ENCODE data around the gene CEP128.

CEP128 gene

DNA sequence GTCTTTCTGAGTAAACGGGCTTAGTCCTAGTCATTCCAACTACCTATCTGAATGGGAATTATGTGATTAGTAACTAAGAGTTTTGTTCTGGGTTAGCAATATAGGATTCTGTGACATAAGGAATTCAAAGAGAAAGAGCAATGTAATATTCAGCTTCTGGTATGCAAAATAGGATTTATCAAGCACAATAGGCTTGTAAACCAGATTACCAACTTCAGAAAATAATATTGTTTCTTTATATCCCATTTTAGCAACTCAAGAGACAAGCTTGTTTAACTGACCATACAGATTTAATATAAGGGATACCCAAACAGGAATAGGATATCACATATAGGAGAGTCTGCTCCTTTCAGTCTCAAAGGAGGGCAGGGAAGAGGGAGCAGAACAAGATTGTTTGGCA lies 240.9 kb downstream of the CEP128 start:
- DNase-seq (ENCODE audit: extremely low spot score) = no peak
- ChIA-PET CTCF (no interaction called here), POLR2A (no interaction called here)
- TF ChIP-seq LEF1 (IDR thresholded peaks at IDR 0.05; ENCODE audit: borderline replicate concordance) = no peak
- no peak for TF ChIP-seq BHLHE40 (IDR thresholded peaks at IDR 0.05; ENCODE audit: borderline replicate concordance)
- TF ChIP-seq ZNF384 (IDR thresholded peaks at IDR 0.05) = no peak

DNA sequence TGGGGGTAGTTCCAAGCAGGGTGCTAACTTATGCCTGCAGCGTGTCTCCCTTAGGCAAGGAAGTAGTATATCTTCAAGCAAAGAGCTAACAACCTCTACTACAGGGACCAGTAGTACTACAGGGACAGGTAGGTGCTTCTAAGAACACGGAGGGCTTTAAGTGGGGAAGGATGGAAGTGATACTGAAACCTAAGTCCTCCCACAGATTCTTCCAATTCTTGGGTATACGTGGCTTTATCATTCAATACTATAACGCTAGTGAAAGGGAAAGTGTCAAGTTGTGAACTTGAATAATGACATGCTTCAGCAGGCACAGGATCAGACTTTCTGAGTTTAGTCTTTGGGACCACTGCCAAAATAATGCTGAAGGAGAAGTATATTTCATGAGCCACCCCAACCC lies 241.7 kb downstream of the CEP128 start:
- POLR2A ChIA-PET = no interaction called here
- TF ChIP-seq FOXM1 (IDR thresholded peaks at IDR 0.05; ENCODE audit: borderline replicate concordance) (no peak), LEF1 (IDR thresholded peaks at IDR 0.05; ENCODE audit: borderline replicate concordance) (no peak), HDGF (IDR thresholded peaks at IDR 0.05; ENCODE audit: borderline replicate concordance) (no peak), NFRKB (IDR thresholded peaks at IDR 0.05) (no peak), FOXK2 (IDR thresholded peaks at IDR 0.05) (no peak), L3MBTL2 (conservative IDR thresholded peaks at IDR 0.05) (no peak), SP1 (IDR thresholded peaks at IDR 0.05) (no peak), FOXA1 (IDR thresholded peaks at IDR 0.05) (no peak), TARDBP (IDR thresholded peaks at IDR 0.05) (no peak), ZNF384 (IDR thresholded peaks at IDR 0.05) (no peak), SUZ12 (IDR thresholded peaks at IDR 0.05) (no peak), CTBP1 (IDR thresholded peaks at IDR 0.05; ENCODE audit: borderline replicate concordance) (no peak), BHLHE40 (IDR thresholded peaks at IDR 0.05; ENCODE audit: borderline replicate concordance) (no peak), ELF4 (IDR thresholded peaks at IDR 0.05) (no peak), ARNT (IDR thresholded peaks at IDR 0.05) (no peak)
- TF ChIP-seq, protein P1, sequence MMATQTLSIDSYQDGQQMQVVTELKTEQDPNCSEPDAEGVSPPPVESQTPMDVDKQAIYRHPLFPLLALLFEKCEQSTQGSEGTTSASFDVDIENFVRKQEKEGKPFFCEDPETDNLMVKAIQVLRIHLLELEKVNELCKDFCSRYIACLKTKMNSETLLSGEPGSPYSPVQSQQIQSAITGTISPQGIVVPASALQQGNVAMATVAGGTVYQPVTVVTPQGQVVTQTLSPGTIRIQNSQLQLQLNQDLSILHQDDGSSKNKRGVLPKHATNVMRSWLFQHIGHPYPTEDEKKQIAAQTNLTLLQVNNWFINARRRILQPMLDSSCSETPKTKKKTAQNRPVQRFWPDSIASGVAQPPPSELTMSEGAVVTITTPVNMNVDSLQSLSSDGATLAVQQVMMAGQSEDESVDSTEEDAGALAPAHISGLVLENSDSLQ (IDR thresholded peaks at IDR 0.05) = no peak
- no peak for DNase-seq (ENCODE audit: extremely low spot score)

DNA sequence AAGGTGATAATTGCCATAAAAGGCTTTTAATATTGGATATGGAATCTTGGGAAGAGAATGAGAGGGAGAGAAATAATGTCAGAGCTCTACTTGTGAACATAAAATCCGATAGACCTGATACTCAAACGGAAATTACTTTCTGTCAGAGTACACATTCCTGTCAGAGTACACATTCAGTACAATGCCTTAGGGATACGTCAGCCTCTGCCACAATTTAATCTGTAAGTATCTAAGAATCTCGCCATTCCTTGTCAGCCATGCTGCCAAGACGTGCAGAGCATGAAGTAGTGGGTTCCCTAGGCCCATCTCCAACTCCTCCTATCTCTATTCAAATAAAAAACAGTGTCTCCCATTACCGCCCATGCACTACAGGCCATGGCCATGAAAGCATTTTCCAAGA lies 242.6 kb downstream of the CEP128 start:
- ChIA-PET CTCF (no interaction called here), POLR2A (no interaction called here)
- no peak for TF ChIP-seq LEF1 (IDR thresholded peaks at IDR 0.05; ENCODE audit: borderline replicate concordance)
- TF ChIP-seq L3MBTL2 (conservative IDR thresholded peaks at IDR 0.05) = no peak
- TF ChIP-seq HDGF (IDR thresholded peaks at IDR 0.05; ENCODE audit: borderline replicate concordance) = no peak
- TF ChIP-seq BHLHE40 (IDR thresholded peaks at IDR 0.05; ENCODE audit: borderline replicate concordance) = no peak
- TF ChIP-seq, protein P1 (IDR thresholded peaks at IDR 0.05) = no peak
- no peak for TF ChIP-seq CTBP1 (IDR thresholded peaks at IDR 0.05; ENCODE audit: borderline replicate concordance)
- no peak for TF ChIP-seq ZNF384 (IDR thresholded peaks at IDR 0.05)
- no peak for TF ChIP-seq ELF4 (IDR thresholded peaks at IDR 0.05)
- no peak for TF ChIP-seq ARNT (IDR thresholded peaks at IDR 0.05)
- no peak for TF ChIP-seq NFRKB (IDR thresholded peaks at IDR 0.05)
- TF ChIP-seq TARDBP (IDR thresholded peaks at IDR 0.05) = no peak
- TF ChIP-seq SP1 (IDR thresholded peaks at IDR 0.05) = no peak
- no peak for TF ChIP-seq FOXK2 (IDR thresholded peaks at IDR 0.05)
- TF ChIP-seq FOXM1 (IDR thresholded peaks at IDR 0.05; ENCODE audit: borderline replicate concordance) = no peak
- TF ChIP-seq FOXA1 (IDR thresholded peaks at IDR 0.05) = no peak
- TF ChIP-seq SUZ12 (IDR thresholded peaks at IDR 0.05) = no peak
- no peak for DNase-seq (ENCODE audit: extremely low spot score)

More for the DNA sequence above, 241.7 kb downstream of the CEP128 start:
- CTCF ChIA-PET = no interaction called here

DNA sequence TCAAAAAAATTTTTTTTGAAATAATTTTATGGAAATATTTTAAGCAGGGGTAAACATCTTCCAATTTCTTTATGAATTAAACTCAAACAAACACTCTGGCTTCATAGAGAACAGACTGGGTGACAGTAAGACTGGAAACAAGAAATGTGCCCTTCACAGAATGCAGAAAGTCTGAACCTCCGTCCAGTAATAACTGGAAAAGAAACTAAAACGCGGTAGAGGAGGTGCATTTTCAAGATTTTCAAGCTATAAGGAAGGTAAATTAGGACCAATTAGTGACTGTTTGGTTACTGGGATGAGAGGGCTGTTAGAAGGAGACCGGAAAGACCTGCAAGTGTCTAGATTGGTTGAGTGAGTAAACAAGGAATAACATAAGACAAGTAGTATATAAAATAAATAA lies 245.7 kb downstream of the CEP128 start:
- no peak for DNase-seq (ENCODE audit: extremely low spot score)
- no peak for TF ChIP-seq FOXM1 (IDR thresholded peaks at IDR 0.05; ENCODE audit: borderline replicate concordance)
- TF ChIP-seq ELF4 (IDR thresholded peaks at IDR 0.05) = no peak
- TF ChIP-seq SP1 (IDR thresholded peaks at IDR 0.05) = no peak
- TF ChIP-seq BHLHE40 (IDR thresholded peaks at IDR 0.05; ENCODE audit: borderline replicate concordance) = no peak
- no peak for TF ChIP-seq L3MBTL2 (conservative IDR thresholded peaks at IDR 0.05)
- TF ChIP-seq ARNT (IDR thresholded peaks at IDR 0.05) = no peak
- ChIA-PET CTCF (no interaction called here), POLR2A (no interaction called here)

DNA sequence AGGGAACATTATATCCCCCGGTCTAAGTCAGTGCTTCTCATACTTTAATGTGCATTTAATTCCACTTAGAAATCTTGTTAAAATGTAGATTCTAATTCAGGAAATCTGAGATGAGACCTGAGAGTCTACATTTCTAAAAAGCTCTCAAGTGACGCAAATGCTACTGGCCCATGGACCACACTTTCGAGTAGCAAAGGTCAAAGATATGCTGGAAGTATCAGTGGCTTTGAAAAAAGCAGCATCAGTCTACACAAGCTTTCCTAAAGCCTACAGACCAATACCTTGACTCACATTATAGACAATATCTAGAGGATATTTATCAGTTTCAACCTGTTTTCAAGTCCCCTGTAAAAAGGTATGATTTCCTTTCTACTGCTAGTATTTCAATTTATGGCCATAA lies 248.6 kb downstream of the CEP128 start:
- TF ChIP-seq L3MBTL2 (conservative IDR thresholded peaks at IDR 0.05) = no peak
- TF ChIP-seq NFRKB (IDR thresholded peaks at IDR 0.05) = no peak
- TF ChIP-seq ELF4 (IDR thresholded peaks at IDR 0.05) = no peak
- TF ChIP-seq ARNT (IDR thresholded peaks at IDR 0.05) = no peak
- DNase-seq (ENCODE audit: extremely low spot score) = no peak
- ChIA-PET CTCF (no interaction called here), POLR2A (no interaction called here)

DNA sequence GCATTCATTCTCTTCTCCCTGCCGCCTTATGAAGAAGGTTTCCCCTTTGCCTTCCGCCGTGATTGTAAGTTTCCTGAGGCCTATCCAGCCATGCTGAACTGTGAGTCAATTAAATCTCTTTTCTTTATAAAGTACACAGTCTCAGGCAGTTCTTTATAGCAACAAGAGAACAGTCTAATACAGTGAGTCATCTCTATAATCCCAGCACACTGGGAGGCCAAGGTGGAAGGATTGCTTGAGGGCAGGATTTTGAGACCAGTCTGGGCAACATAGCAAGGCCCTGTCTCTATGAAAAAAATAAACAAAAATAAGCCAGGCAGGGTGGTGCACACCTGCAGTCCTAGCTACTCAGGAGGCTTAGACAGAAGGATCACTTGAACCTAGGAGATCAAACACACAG lies 259.9 kb downstream of the CEP128 start:
- POLR2A ChIA-PET = no interaction called here
- TF ChIP-seq SP1 (IDR thresholded peaks at IDR 0.05) (no peak), SUZ12 (IDR thresholded peaks at IDR 0.05) (no peak), L3MBTL2 (conservative IDR thresholded peaks at IDR 0.05) (no peak), CTBP1 (IDR thresholded peaks at IDR 0.05; ENCODE audit: borderline replicate concordance) (no peak), ARNT (IDR thresholded peaks at IDR 0.05) (no peak), LEF1 (IDR thresholded peaks at IDR 0.05; ENCODE audit: borderline replicate concordance) (no peak), FOXM1 (IDR thresholded peaks at IDR 0.05; ENCODE audit: borderline replicate concordance) (no peak), ZNF384 (IDR thresholded peaks at IDR 0.05) (no peak), NFRKB (IDR thresholded peaks at IDR 0.05) (no peak), HDGF (IDR thresholded peaks at IDR 0.05; ENCODE audit: borderline replicate concordance) (no peak), BHLHE40 (IDR thresholded peaks at IDR 0.05; ENCODE audit: borderline replicate concordance) (no peak), FOXA1 (IDR thresholded peaks at IDR 0.05) (no peak), TARDBP (IDR thresholded peaks at IDR 0.05) (no peak), FOXK2 (IDR thresholded peaks at IDR 0.05) (no peak), ELF4 (IDR thresholded peaks at IDR 0.05) (no peak)
- TF ChIP-seq, protein P1 (IDR thresholded peaks at IDR 0.05) = no peak
- CTCF ChIA-PET = no interaction called here
- no peak for DNase-seq (ENCODE audit: extremely low spot score)

DNA sequence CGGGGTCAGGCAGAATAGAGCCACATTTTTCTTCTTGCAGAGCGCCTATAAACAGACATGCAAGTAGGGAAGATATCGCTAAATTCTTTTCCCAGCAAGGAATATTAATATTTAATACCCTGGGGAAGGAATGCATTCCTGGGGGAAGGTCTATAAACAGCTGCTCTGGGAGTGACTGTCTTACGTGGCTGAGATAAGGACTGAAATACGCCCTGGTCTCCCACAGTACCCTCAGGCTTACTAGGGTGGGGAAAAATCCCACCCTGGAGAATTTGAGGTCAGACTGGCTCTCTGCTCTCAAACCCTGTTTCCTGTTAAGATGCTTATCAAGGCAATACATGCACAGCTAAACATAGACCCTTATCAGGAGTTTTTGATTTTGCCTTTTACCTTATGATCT lies 262.3 kb downstream of the CEP128 start:
- ChIA-PET POLR2A (no interaction called here), CTCF (no interaction called here)
- TF ChIP-seq LEF1 (IDR thresholded peaks at IDR 0.05; ENCODE audit: borderline replicate concordance) (no peak), SP1 (IDR thresholded peaks at IDR 0.05) (no peak), FOXK2 (IDR thresholded peaks at IDR 0.05) (no peak), SUZ12 (IDR thresholded peaks at IDR 0.05) (no peak), NFRKB (IDR thresholded peaks at IDR 0.05) (no peak), CTBP1 (IDR thresholded peaks at IDR 0.05; ENCODE audit: borderline replicate concordance) (no peak), BHLHE40 (IDR thresholded peaks at IDR 0.05; ENCODE audit: borderline replicate concordance) (no peak), HDGF (IDR thresholded peaks at IDR 0.05; ENCODE audit: borderline replicate concordance) (no peak), FOXA1 (IDR thresholded peaks at IDR 0.05) (no peak), ELF4 (IDR thresholded peaks at IDR 0.05) (no peak), FOXM1 (IDR thresholded peaks at IDR 0.05; ENCODE audit: borderline replicate concordance) (no peak), ARNT (IDR thresholded peaks at IDR 0.05) (no peak), ZNF384 (IDR thresholded peaks at IDR 0.05) (no peak), TARDBP (IDR thresholded peaks at IDR 0.05) (no peak), L3MBTL2 (conservative IDR thresholded peaks at IDR 0.05) (no peak)
- TF ChIP-seq, protein P1 (IDR thresholded peaks at IDR 0.05) = no peak

More for the DNA sequence above, 262.3 kb downstream of the CEP128 start:
- DNase-seq (ENCODE audit: extremely low spot score) = no peak

Measured in HEK293T (cell line).